SK-N-MC (cell line): Measurements from ENCODE around the gene GRIK3.

Experiments
- DNase-seq: peaks from one replicate; pipeline ENCODE4 v3.0.0-alpha.2; 2011; ENCODE audit warnings: low read depth, low spot score
- H3K27ac ChIP-seq: fragments of 200-600 bp; sonication (generic); 2 replicates; pipeline ENCODE4 v1.5.1; 2016; ENCODE audit warnings: mixed run types
- H3K36me3 ChIP-seq: fragments of 200-600 bp; sonication (generic); 2 replicates; pipeline ENCODE4 v1.6.1; 2017; ENCODE audit warnings: antibody characterized with exemption, low read length, mixed read lengths; ENCODE audit not compliant: insufficient read depth
- H3K4me3 ChIP-seq: fragments of 200-600 bp; sonication (generic); 2 replicates; pipeline ENCODE4 v1.5.1; 2016
- H3K9ac ChIP-seq: fragments of 200-600 bp; sonication (generic); 2 replicates; pipeline ENCODE4 v1.8.0; 2017; ENCODE audit warnings: mixed run types, mixed read lengths; ENCODE audit not compliant: insufficient read length
- H3K9me3 ChIP-seq: fragments of 200-600 bp; sonication (generic); 2 replicates; pipeline ENCODE4 v1.6.1; 2017; ENCODE audit warnings: low read depth, mild to moderate bottlenecking, antibody characterized with exemption, low read length, moderate library complexity, mixed read lengths
- EZH2 ChIP-seq: fragments of 200-600 bp; sonication (generic); IDR thresholded peaks from one replicate; pipeline ENCODE4 v1.6.1; 2017; ENCODE audit warnings: antibody characterized with exemption
- FOXP2 ChIP-seq: optimal IDR thresholded peaks from 2 replicates; pipeline ENCODE3; 2011; ENCODE audit warnings: mild to moderate bottlenecking, moderate library complexity; ENCODE audit not compliant: insufficient read depth; ENCODE audit errors: extremely low read length, control extremely low read depth
- POLR2AphosphoS5 ChIP-seq: IDR thresholded peaks from 2 replicates; pipeline ENCODE4 v1.6.1; 2012; ENCODE audit warnings: mild to moderate bottlenecking, low read depth, low read length, borderline replicate concordance

GRIK3 gene

GRCh38 chr1:36942148-36942547, 92.2 kb downstream of the GRIK3 start:
- Histone ChIP-seq H3K9ac (no peak overlapping the region), H3K9me3 (no peaks in the 10 kb centered on the region), H3K4me3 (no peak overlapping the region), H3K27ac (no peak overlapping the region), H3K36me3 (no peaks in the 10 kb centered on the region)
- no peak for DNase-seq
- TF ChIP-seq FOXP2: no peak
- TF ChIP-seq EZH2: no peak

GRCh38 chr1:36941316-36941978, 92.9 kb downstream of the GRIK3 start:
- Histone ChIP-seq H3K9ac (no peak overlapping the region), H3K27ac (no peak overlapping the region), H3K9me3 (no peaks in the 10 kb centered on the region), H3K4me3 (no peak overlapping the region), H3K36me3 (no peaks in the 10 kb centered on the region)
- TF ChIP-seq POLR2AphosphoS5: no peak
- TF ChIP-seq FOXP2: no peak
- no peak for TF ChIP-seq EZH2
- DNase-seq: no peak

- Histone ChIP-seq H3K9me3 (no peaks in the 10 kb centered on the region), H3K4me3 (no peak overlapping the region), H3K36me3 (no peaks in the 10 kb centered on the region), H3K9ac (no peak overlapping the region), H3K27ac (no peak overlapping the region)
- DNase-seq: no peak
- TF ChIP-seq FOXP2 (no peak), EZH2 (no peak)
These were observed 95.5 kb downstream of the GRIK3 start for GRCh38 chr1:36938819-36939218.

GRCh38 chr1:36937371-36937770, 96.9 kb downstream of the GRIK3 start:
- no peak for DNase-seq
- H3K4me3 ChIP-seq: no peak overlapping the region

GRCh38 chr1:36934061-36934460, 100.3 kb downstream of the GRIK3 start:
- TF ChIP-seq FOXP2 (no peak), EZH2 (no peak), POLR2AphosphoS5 (no peak)
- no peak overlapping the region for H3K27ac ChIP-seq
- H3K4me3 ChIP-seq: no peak overlapping the region
- no peak for DNase-seq
- H3K36me3 ChIP-seq: no peaks in the 10 kb centered on the region
- H3K9ac ChIP-seq: no peak overlapping the region
- H3K9me3 ChIP-seq: no peaks in the 10 kb centered on the region

More at GRCh38 chr1:36937371-36937770, 96.9 kb downstream of the GRIK3 start:
- Histone ChIP-seq H3K9ac (no peak overlapping the region), H3K9me3 (no peaks in the 10 kb centered on the region), H3K36me3 (no peaks in the 10 kb centered on the region), H3K27ac (no peak overlapping the region)
- no peak for TF ChIP-seq EZH2
- no peak for TF ChIP-seq POLR2AphosphoS5
- no peak for TF ChIP-seq FOXP2

GRCh38 chr1:36927826-36928225, 106.5 kb downstream of the GRIK3 start:
- Histone ChIP-seq H3K4me3 (no peak overlapping the region), H3K9me3 (no peaks in the 10 kb centered on the region), H3K27ac (no peak overlapping the region), H3K36me3 (no peaks in the 10 kb centered on the region), H3K9ac (no peak overlapping the region)
- no peak for DNase-seq
- TF ChIP-seq EZH2: no peak
- TF ChIP-seq FOXP2: no peak
- no peak for TF ChIP-seq POLR2AphosphoS5

GRCh38 chr1:36925251-36925650, 109.1 kb downstream of the GRIK3 start:
- Histone ChIP-seq H3K27ac (no peak overlapping the region), H3K36me3 (no peaks in the 10 kb centered on the region), H3K9ac (no peak overlapping the region), H3K4me3 (no peak overlapping the region), H3K9me3 (no peaks in the 10 kb centered on the region)
- TF ChIP-seq POLR2AphosphoS5 (no peak), EZH2 (no peak), FOXP2 (no peak)
- DNase-seq: no peak

- TF ChIP-seq POLR2AphosphoS5: no peak
- peak; percentile 34 for TF ChIP-seq FOXP2
- Histone ChIP-seq H3K27ac (no peak overlapping the region), H3K36me3 (no peaks in the 10 kb centered on the region)
These were observed 110.0 kb downstream of the GRIK3 start for GRCh38 chr1:36924282-36924811.

GRCh38 chr1:36922593-36923426, 111.5 kb downstream of the GRIK3 start:
- Histone ChIP-seq H3K4me3 (no peak overlapping the region), H3K36me3 (no peaks in the 10 kb centered on the region; the same call in 1 of the 2 replicates), H3K9me3 (no peaks in the 10 kb centered on the region), H3K27ac (no peak overlapping the region), H3K9ac (no peak overlapping the region)
- TF ChIP-seq POLR2AphosphoS5: no peak
- TF ChIP-seq EZH2: no peak
- no peak for TF ChIP-seq FOXP2
- DNase-seq: no peak

More at GRCh38 chr1:36924282-36924811, 110.0 kb downstream of the GRIK3 start:
- H3K9me3 ChIP-seq: no peaks in the 10 kb centered on the region
- no peak overlapping the region for H3K9ac ChIP-seq
- no peak overlapping the region for H3K4me3 ChIP-seq
- peak; percentile 20 for DNase-seq
